Pancreas (tissue), 10 donors: ENCODE results near the gene CERT1. TPM values are rescaled to one million over a fixed set of nuclear protein-coding genes. Genes with fewer than 3 reads are reported as not detected.

Experiments used
- ATAC-seq, 4 donors: fragments of 200-7000 bp; cut with Tn5 transposase; one replicate each; pipeline versions ENCODE4 v1.8.0 to v1.9.1; 2020; ENCODE audit warnings: mild to moderate bottlenecking in 4 of 4, moderate library complexity in 4 of 4
- DNase-seq, 6 donors: peaks; one replicate each; pipeline ENCODE4 v3.0.0-alpha.2; 2020
- FAIRE-seq: peaks from 2 replicates; lab custom pipeline; 2012; peaks lifted over from hg19 to GRCh38; lab: Jason Lieb, UNC
- H3K27ac ChIP-seq, 4 donors: fragments of 200-600 bp; sonication (generic); 1 replicate in 3 of 4; 2 replicates in 1 of 4; pipeline versions ENCODE4 v1.5.0 to v1.8.0; 2020
- H3K27me3 ChIP-seq, 4 donors: fragments of 200-600 bp; one replicate each; pipeline ENCODE4 v1.8.0; 2021
- H3K36me3 ChIP-seq, 3 donors: fragments of 200-600 bp; sonication (generic) in 1 of 3; one replicate each; pipeline versions ENCODE4 v1.5.0 to v1.8.0; 2020 to 2021
- H3K4me1 ChIP-seq, 3 donors: fragments of 200-600 bp; one replicate each; pipeline ENCODE4 v1.8.0; 2021
- H3K4me3 ChIP-seq, 4 donors: fragments of 200-600 bp; sonication (generic) in 2 of 4; one replicate each; pipeline versions ENCODE4 v1.5.0 to v1.8.0; 2020 to 2021
- H3K9me3 ChIP-seq, 4 donors: fragments of 200-600 bp; one replicate each; pipeline ENCODE4 v1.8.0; 2021
- WGBS, 2 donors: extraction: QIAGEN DNeasy Blood & Tissue Kit; methylation state at CpG; one replicate each; pipeline ENCODE4 v1.1.7; 2013; 5-methylcytosine and 5-hydroxymethylcytosine counted together
- intact Hi-C, 3 donors: fragments of 100-400 bp; cut with DNase I; formaldehyde crosslinking; loops; one replicate each; pipeline versions ENCODE4 v1.11.1 to v1.14.2; 2022
- polyA plus RNA-seq, 2 donors: library from polyadenylated mRNA; stranded (reverse); fragments of 200-250 nt; gene quantifications; one replicate each; pipeline ENCODE4 v1.2.3, GENCODE V29; 2013
- total RNA-seq, 6 donors: library from RNA; stranded (reverse); fragmentation: NEBNext Ultra II Directional in 4 of 6; extraction: Animal tissue kit (Norgen Biotek cat#: 25700) in 4 of 6; gene quantifications; one replicate each; pipeline versions ENCODE4 v1.2.1 to v1.2.4, GENCODE V29; 2021 to 2023
- TF ChIP-seq, protein P1 (sequence below), 4 donors: fragments of 200-600 bp; sonication (generic) in 3 of 4; IDR thresholded peaks; one replicate each; pipeline versions ENCODE4 v1.5.0 to v1.8.0; 2021; ENCODE audit warnings: antibody characterized with exemption in 4 of 4
- donor health status: healthy with polysubstance abuse.
- donor health status: DM: no; HTN: no; CAD: no; lungs with moderate emphysema.
- donor health status: DM: no; HTN: no; CAD: no.
- donor health status: control.
- donor health status: control.
- donor health status: Bipolar disorder and iron deficiency.
- donor health status: DM: yes; HTN: yes; CAD: no.
- donor health status: DM: no; HTN: no; CAD: no.
- donor health status: DM: no; HTN: no; CAD: no.
- donor health status: DM: yes; HTN: yes; CAD: no.

The CERT1 gene
- total and polyA plus RNA-seq, 8 donors = 6.2 to 22.7 (median 11.1) TPM

DNA sequence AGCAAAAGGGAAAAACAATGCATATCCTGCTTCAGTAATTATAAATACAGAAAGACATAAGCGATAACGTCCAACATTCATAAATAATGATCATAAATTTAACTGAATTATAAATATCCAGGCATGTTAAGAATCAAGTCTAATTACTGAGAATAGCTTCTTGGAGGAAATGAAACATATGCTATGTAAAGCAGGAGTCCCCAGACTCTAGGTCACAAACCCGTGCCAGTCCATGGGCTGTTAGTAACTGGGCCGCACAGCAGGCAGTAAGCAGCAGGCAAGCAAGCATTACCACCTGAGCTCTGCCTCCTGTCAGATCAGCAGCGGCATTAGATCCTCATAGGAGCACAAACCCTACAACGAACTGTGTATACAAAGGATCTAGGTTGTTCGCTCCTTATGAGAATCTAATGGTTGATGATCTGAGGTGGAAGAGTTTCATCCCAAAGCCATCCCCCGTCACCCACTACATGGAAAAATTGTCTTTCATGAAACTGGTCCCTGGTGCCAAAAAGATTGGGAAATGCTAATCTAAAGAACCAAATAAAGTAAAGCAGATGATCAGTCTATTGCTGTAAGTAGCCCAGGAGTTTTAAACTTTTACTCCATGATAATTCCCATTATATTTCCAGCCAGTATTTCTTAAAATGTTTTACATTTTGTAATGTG is 50.4 kb downstream of the CERT1 start:
- no peak overlapping the region for H3K4me3 ChIP-seq
- FAIRE-seq = no peak
- H3K36me3 ChIP-seq = no peaks in the 10 kb centered on the region
- TF ChIP-seq, protein P1, sequence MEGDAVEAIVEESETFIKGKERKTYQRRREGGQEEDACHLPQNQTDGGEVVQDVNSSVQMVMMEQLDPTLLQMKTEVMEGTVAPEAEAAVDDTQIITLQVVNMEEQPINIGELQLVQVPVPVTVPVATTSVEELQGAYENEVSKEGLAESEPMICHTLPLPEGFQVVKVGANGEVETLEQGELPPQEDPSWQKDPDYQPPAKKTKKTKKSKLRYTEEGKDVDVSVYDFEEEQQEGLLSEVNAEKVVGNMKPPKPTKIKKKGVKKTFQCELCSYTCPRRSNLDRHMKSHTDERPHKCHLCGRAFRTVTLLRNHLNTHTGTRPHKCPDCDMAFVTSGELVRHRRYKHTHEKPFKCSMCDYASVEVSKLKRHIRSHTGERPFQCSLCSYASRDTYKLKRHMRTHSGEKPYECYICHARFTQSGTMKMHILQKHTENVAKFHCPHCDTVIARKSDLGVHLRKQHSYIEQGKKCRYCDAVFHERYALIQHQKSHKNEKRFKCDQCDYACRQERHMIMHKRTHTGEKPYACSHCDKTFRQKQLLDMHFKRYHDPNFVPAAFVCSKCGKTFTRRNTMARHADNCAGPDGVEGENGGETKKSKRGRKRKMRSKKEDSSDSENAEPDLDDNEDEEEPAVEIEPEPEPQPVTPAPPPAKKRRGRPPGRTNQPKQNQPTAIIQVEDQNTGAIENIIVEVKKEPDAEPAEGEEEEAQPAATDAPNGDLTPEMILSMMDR (IDR thresholded peaks at IDR 0.05) = no peak
- ATAC-seq = peak in 3 of 4 donors; percentile 22 to 46 (median 25)
- H3K27ac ChIP-seq = no peak overlapping the region
- WGBS, 2 donors = 77 to 80% methylated on average over 8 of the region's 8 CpGs
- intact Hi-C loops = no loop called here
- H3K9me3 ChIP-seq = no peaks in the 10 kb centered on the region
- H3K27me3 ChIP-seq = no peaks in the 10 kb centered on the region
- H3K4me1 ChIP-seq = peaks cover 3 to 11% (median 10%) of the 10 kb centered on the region in 3 donors
- no peak for DNase-seq

- FAIRE-seq = no peak
- no peaks in the 10 kb centered on the region for H3K9me3 ChIP-seq
- no peak for ATAC-seq
- WGBS, 2 donors = 31 to 37% methylated on average over 2 of the region's 2 CpGs
- H3K27ac ChIP-seq = no peak overlapping the region
- no peak for DNase-seq
- H3K36me3 ChIP-seq = no peaks in the 10 kb centered on the region
- TF ChIP-seq, protein P1 (IDR thresholded peaks at IDR 0.05) = no peak
- peaks cover 3 to 11% (median 10%) of the 10 kb centered on the region in 3 donors for H3K4me1 ChIP-seq
- no peaks in the 10 kb centered on the region for H3K27me3 ChIP-seq
- intact Hi-C loops = no loop called here
- H3K4me3 ChIP-seq = no peak overlapping the region
These were observed 50.9 kb downstream of the CERT1 start for GRCh38 chr5:75460532-75460931.

GRCh38 chr5:75457691-75458090 is 53.7 kb downstream of the CERT1 start:
- Histone ChIP-seq H3K27ac (no peak overlapping the region), H3K27me3 (no peaks in the 10 kb centered on the region), H3K9me3 (no peaks in the 10 kb centered on the region), H3K4me1 (peaks cover 3 to 11% (median 10%) of the 10 kb centered on the region in 3 donors), H3K4me3 (no peak overlapping the region), H3K36me3 (no peaks in the 10 kb centered on the region)
- DNase-seq = no peak
- ATAC-seq = peak; percentile 47 to 80 (median 61)
- WGBS, 2 donors = 43 to 44% methylated on average over 8 of the region's 8 CpGs
- TF ChIP-seq, protein P1 (IDR thresholded peaks at IDR 0.05) = no peak
- no peak for FAIRE-seq
- intact Hi-C loops = no loop called here

- ATAC-seq (peak in 1 of 4 donors; percentile 18), DNase-seq (no peak), FAIRE-seq (no peak)
- Histone ChIP-seq H3K4me1 (peaks cover 3 to 11% (median 10%) of the 10 kb centered on the region in 3 donors), H3K36me3 (no peaks in the 10 kb centered on the region), H3K9me3 (no peaks in the 10 kb centered on the region), H3K27me3 (no peaks in the 10 kb centered on the region), H3K4me3 (no peak overlapping the region), H3K27ac (no peak overlapping the region)
- 91 to 97% methylated on average over 1 of the region's 1 CpG for WGBS, 2 donors
- intact Hi-C loops = no loop called here
- TF ChIP-seq, protein P1 (IDR thresholded peaks at IDR 0.05) = no peak
These were observed 54.3 kb downstream of the CERT1 start for GRCh38 chr5:75457161-75457560.

DNA sequence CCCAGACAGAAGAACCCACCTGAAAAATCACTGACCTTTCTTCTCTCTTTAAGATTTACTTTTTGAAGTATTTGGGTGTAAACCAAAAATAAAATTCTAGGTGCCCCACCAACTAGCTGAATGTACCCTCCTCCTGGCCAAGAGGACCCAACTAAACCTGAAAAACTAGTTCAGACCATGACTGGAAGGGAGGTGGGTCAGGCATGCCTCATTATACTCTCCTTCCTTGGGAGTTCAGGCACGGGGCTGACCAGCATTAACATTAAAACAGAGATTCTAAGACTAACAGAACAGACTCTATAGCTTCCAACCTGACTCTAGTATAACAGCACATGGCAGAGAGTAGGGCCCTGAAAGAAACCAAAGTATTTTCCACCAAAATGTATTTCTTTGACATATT is 61.4 kb downstream of the CERT1 start:
- intact Hi-C loops = no loop called here
- 68 to 73% methylated on average over 1 of the region's 1 CpG for WGBS, 2 donors
- Histone ChIP-seq H3K9me3 (no peaks in the 10 kb centered on the region), H3K27ac (no peak overlapping the region), H3K27me3 (no peaks in the 10 kb centered on the region), H3K4me1 (no peaks in the 10 kb centered on the region), H3K4me3 (no peak overlapping the region), H3K36me3 (no peaks in the 10 kb centered on the region)
- DNase-seq (no peak), ATAC-seq (no peak), FAIRE-seq (no peak)
- TF ChIP-seq, protein P1 (IDR thresholded peaks at IDR 0.05) = no peak
